Spleen (tissue), 11 donors: Measurements from ENCODE around the gene GRK5. TPM values are rescaled to one million over a fixed set of nuclear protein-coding genes. Genes with fewer than 3 reads are reported as not detected.

Source experiments
- DNase-seq: peaks from one replicate; pipeline ENCODE4 v3.0.0-alpha.2; 2020
- H3K27ac ChIP-seq, 8 donors: fragments of 200-600 bp; sonication (generic) in 7 of 8; 1 replicate in 4 of 8; 2 replicates in 4 of 8; pipeline versions ENCODE4 v1.5.0 to v1.8.0; 2016 to 2021; ENCODE audit warnings: inconsistent platforms in 4 of 8, mild to moderate bottlenecking in 4 of 8, moderate library complexity in 1 of 8
- H3K27me3 ChIP-seq, 7 donors: fragments of 200-600 bp; sonication (generic) in 6 of 7; replicated peaks in 1 of 7; 1 replicate in 4 of 7; 2 replicates in 3 of 7; pipeline versions ENCODE4 v1.5.0 to v1.8.0; 2016 to 2021; ENCODE audit warnings: inconsistent platforms in 3 of 7, mild to moderate bottlenecking in 1 of 7
- H3K36me3 ChIP-seq, 6 donors: fragments of 200-600 bp; sonication (generic) in 5 of 6; 1 replicate in 4 of 6; 2 replicates in 2 of 6; pipeline versions ENCODE4 v1.5.0 to v1.8.0; 2016 to 2021; ENCODE audit warnings: inconsistent platforms in 2 of 6
- H3K4me1 ChIP-seq, 6 donors: fragments of 200-600 bp; sonication (generic) in 5 of 6; 1 replicate in 3 of 6; 2 replicates in 3 of 6; pipeline versions ENCODE4 v1.5.0 to v1.8.0; 2016 to 2021; ENCODE audit warnings: inconsistent platforms in 3 of 6
- H3K4me3 ChIP-seq, 8 donors: fragments of 200-600 bp; sonication (generic) in 7 of 8; 1 replicate in 4 of 8; 2 replicates in 4 of 8; pipeline versions ENCODE4 v1.5.0 to v1.8.0; 2016 to 2021; ENCODE audit warnings: inconsistent platforms in 4 of 8, mild to moderate bottlenecking in 4 of 8, moderate library complexity in 2 of 8
- H3K9me3 ChIP-seq, 8 donors: fragments of 200-600 bp; sonication (generic) in 7 of 8; 1 replicate in 4 of 8; 2 replicates in 4 of 8; pipeline versions ENCODE4 v1.5.0 to v1.8.0; 2016 to 2021; ENCODE audit warnings: inconsistent platforms in 4 of 8
- CTCF ChIP-seq, 11 experiments: fragments of 200-600 bp in 7 of 11; fragments of 450-650 bp in 4 of 11; sonication (generic) in 4 of 11; IDR thresholded peaks in 8 of 11; conservative IDR thresholded peaks in 3 of 11; 1 replicate in 7 of 11; 2 replicates in 4 of 11; pipeline versions ENCODE4 v1.4.0 to v1.8.0; 2016 to 2021; ENCODE audit warnings: antibody characterized with exemption in 11 of 11, inconsistent platforms in 4 of 11, mild to moderate bottlenecking in 1 of 11
- POLR2A ChIP-seq, 3 donors: fragments of 450-650 bp; IDR thresholded peaks; one replicate each; pipeline ENCODE4 v1.5.1; 2017; ENCODE audit warnings: antibody characterized with exemption in 3 of 3, mild to moderate bottlenecking in 1 of 3
- POLR2AphosphoS5 ChIP-seq, 3 donors: sonication (generic); formaldehyde crosslinking; IDR thresholded peaks; one replicate each; pipeline ENCODE4 v1.5.1; 2017; ENCODE audit warnings: antibody characterized with exemption in 3 of 3
- WGBS, 5 donors: extraction: QIAGEN DNeasy Blood & Tissue Kit in 3 of 5; methylation state at CpG; one replicate each; pipeline versions ENCODE4 v1.1.5 to v1.1.7; 2013 to 2018; 5-methylcytosine and 5-hydroxymethylcytosine counted together
- intact Hi-C: fragments of 100-400 bp; cut with DNase I; formaldehyde crosslinking; loops from one replicate; pipeline ENCODE4 v1.15.0; 2023; ENCODE audit warnings: low total_unique reads
- polyA plus RNA-seq, 3 donors: library from polyadenylated mRNA; stranded (reverse); fragments of 200-250 nt; gene quantifications; one replicate each; pipeline ENCODE4 v1.2.1, GENCODE V29; 2013
- total RNA-seq, 7 donors: library from RNA; depleted of rRNA in 3 of 7; stranded (reverse); fragments of >200 nt in 3 of 7; fragmentation: NEBNext Ultra II Directional in 4 of 7; extraction: Animal tissue kit (Norgen Biotek cat#: 25700) in 4 of 7; gene quantifications; one replicate each; pipeline versions ENCODE4 v1.1.0 to v1.2.1, GENCODE V29; 2016 to 2021
- donor health status: healthy with polysubstance abuse.
- donor health status: DM: no; HTN: no; CAD: no; lungs with moderate emphysema.
- donor health status: DM: no; HTN: no; CAD: no.
- donor health status: Bipolar disorder and iron deficiency.
- donor health status: healthy.
- donor health status: DM: no; HTN: no; CAD: no.
- donor health status: DM: yes; HTN: yes; CAD: no.

GRK5 gene
- total and polyA plus RNA-seq, 10 donors: 15.5 to 85.2 (median 52.1) TPM

- 69 to 82% (median 77%) methylated on average over 4 to 7 of the region's 7 CpGs for WGBS, 5 donors
- intact Hi-C loops: no loop called here
- H3K36me3 ChIP-seq: no peaks in the 10 kb centered on the region
- no peaks in the 10 kb centered on the region for H3K27me3 ChIP-seq
- H3K4me3 ChIP-seq: no peak overlapping the region
- no peak for DNase-seq
- peaks cover 43 to 92% (median 71%) of the 10 kb centered on the region in 6 donors for H3K4me1 ChIP-seq
- peak overlapping the region; percentile 33 to 84 (median 80) for H3K27ac ChIP-seq
- H3K9me3 ChIP-seq: no peaks in the 10 kb centered on the region
- TF ChIP-seq POLR2AphosphoS5 (IDR thresholded peaks at IDR 0.05) (no peak), POLR2A (IDR thresholded peaks at IDR 0.05) (no peak), CTCF (IDR thresholded peaks at IDR 0.05 in 8 of 11, conservative IDR thresholded peaks at IDR 0.05 in 3 of 11) (no peak)
Measured at GRCh38 chr10:119371704-119372663, 164.6 kb downstream of the GRK5 start.

GRCh38 chr10:119373294-119374102 is 166.1 kb downstream of the GRK5 start:
- peaks cover 34 to 85% (median 61%) of the 10 kb centered on the region in 6 donors for H3K4me1 ChIP-seq

GRCh38 chr10:119374236-119374635 is 166.9 kb downstream of the GRK5 start:
- H3K4me1 ChIP-seq: peaks cover 27 to 85% (median 54%) of the 10 kb centered on the region in 6 donors
- intact Hi-C loops: no loop called here
- DNase-seq: peak; percentile 62
- TF ChIP-seq CTCF (IDR thresholded peaks at IDR 0.05 in 8 of 11, conservative IDR thresholded peaks at IDR 0.05 in 3 of 11) (no peak), POLR2AphosphoS5 (IDR thresholded peaks at IDR 0.05) (no peak), POLR2A (IDR thresholded peaks at IDR 0.05) (no peak)
- WGBS, 5 donors: 83 to 93% (median 90%) methylated on average over 3 to 4 of the region's 4 CpGs
- no peak overlapping the region for H3K4me3 ChIP-seq
- H3K36me3 ChIP-seq: no peaks in the 10 kb centered on the region
- H3K9me3 ChIP-seq: no peaks in the 10 kb centered on the region
- H3K27ac ChIP-seq: peak overlapping the region in 4 of 8 donors; percentile 30 to 79 (median 58)
- H3K27me3 ChIP-seq: no peaks in the 10 kb centered on the region

More at GRCh38 chr10:119373294-119374102, 166.1 kb downstream of the GRK5 start:
- peak overlapping the region in 5 of 8 donors; percentile 29 to 82 (median 70) for H3K27ac ChIP-seq
- H3K4me3 ChIP-seq: no peak overlapping the region
- TF ChIP-seq POLR2AphosphoS5 (IDR thresholded peaks at IDR 0.05): peak in 1 of 3 donors; percentile 10
- TF ChIP-seq POLR2A (IDR thresholded peaks at IDR 0.05): no peak
- no peaks in the 10 kb centered on the region for H3K9me3 ChIP-seq
- H3K36me3 ChIP-seq: no peaks in the 10 kb centered on the region
- WGBS, 5 donors: 68 to 78% (median 73%) methylated on average over 13 of the region's 13 CpGs
- DNase-seq: peak; percentile 20
- H3K27me3 ChIP-seq: no peaks in the 10 kb centered on the region
- intact Hi-C loops: no loop called here

- Histone ChIP-seq H3K4me1 (peaks cover 12 to 75% (median 43%) of the 10 kb centered on the region in 6 donors), H3K9me3 (no peaks in the 10 kb centered on the region), H3K36me3 (peaks cover 0 to 8% (median 3%) of the 10 kb centered on the region in 6 donors), H3K4me3 (no peak overlapping the region), H3K27me3 (no peaks in the 10 kb centered on the region), H3K27ac (peak overlapping the region in 4 of 8 donors; percentile 3 to 48 (median 31))
- 75 to 88% (median 84%) methylated on average over 7 of the region's 7 CpGs for WGBS, 5 donors
- no peak for DNase-seq
- no peak for TF ChIP-seq POLR2AphosphoS5 (IDR thresholded peaks at IDR 0.05)
- intact Hi-C loops: no loop called here
Measured at GRCh38 chr10:119375574-119376272, 168.4 kb downstream of the GRK5 start.
